HCT116 (cell line): Measurements from ENCODE around the gene CUX1. TPM values are rescaled to one million over a fixed set of nuclear protein-coding genes. Genes with fewer than 3 reads are reported as not detected.

Experiments used
- ATAC-seq: fragments of 200-7000 bp; cut with Tn5 transposase; 2 replicates; pipeline ENCODE4 v1.9.1; 2020; ENCODE audit warnings: mild to moderate bottlenecking, moderate library complexity
- BruUV-seq: library from RNA; stranded (reverse); fragments of 400-500 nt; replicated peaks from 2 replicates; lab custom pipeline; 2021; lab: Mats Ljungman, UMichigan
- CTCF ChIA-PET: fragments of 300-600 bp; sonication (Branson Sonifier 250); formaldehyde crosslinking; loops from one replicate; lab custom pipeline; 2021; ENCODE audit warnings: antibody characterized with exemption; lab: Charles Lee
- POLR2A ChIA-PET: fragments of 300-600, 350-600 bp; sonication (Branson Sonifier 250); formaldehyde crosslinking; loops from one replicate; lab custom pipeline; 2021; ENCODE audit warnings: antibody characterized with exemption; lab: Charles Lee
- RAD21 ChIA-PET, 2 experiments: fragments of 300-600 bp; sonication (Branson Sonifier 250); formaldehyde crosslinking; loops; one replicate each; lab custom pipeline; 2023; ENCODE audit warnings: low total read pairs in 2 of 2; ENCODE audit not compliant: uncharacterized antibody in 2 of 2, unreplicated experiment in 2 of 2, low non-redundant PET in 1 of 2; lab: Charles Lee
- DNase-seq: peaks from one replicate; pipeline ENCODE4 v3.0.0-alpha.2; 2010; ENCODE audit warnings: low read depth, low spot score
- H2AFZ ChIP-seq: fragments of 200-600 bp; shearing (Covaris generic), sonication (generic); 2 replicates; pipeline ENCODE4 v1.6.1; 2017; ENCODE audit warnings: low read depth, mixed run types, mixed read lengths, antibody characterized with exemption, low read length; ENCODE audit not compliant: poor library complexity, severe bottlenecking
- H3K27ac ChIP-seq: 2 replicates; pipeline ENCODE4 v1.5.1; 2012; ENCODE audit warnings: low read depth, low read length
- H3K27me3 ChIP-seq: fragments of 200-600 bp; sonication (generic); 2 replicates; pipeline ENCODE4 v1.6.1; 2016; ENCODE audit warnings: mixed run types, low read length, mixed read lengths; ENCODE audit not compliant: insufficient read depth
- H3K36me3 ChIP-seq, 2 experiments: fragments of 200-500 bp in 1 of 2; fragments of 200-600 bp in 1 of 2; sonication (Bioruptor generic) in 1 of 2; sonication (generic) in 1 of 2; 2 replicates each; pipeline versions ENCODE4 v1.5.1 to v1.6.1; 2014 to 2016; ENCODE audit warnings: low read length in 2 of 2, inconsistent platforms in 1 of 2, mixed read lengths in 1 of 2, mixed run types in 1 of 2; ENCODE audit not compliant: insufficient read depth in 2 of 2, control insufficient read depth in 1 of 2
- H3K4me1 ChIP-seq, 2 experiments: fragments of 200-600 bp in 1 of 2; sonication (generic) in 1 of 2; 2 replicates each; pipeline versions ENCODE4 v1.5.1 to v1.6.1; 2012 to 2017; ENCODE audit warnings: low read length in 2 of 2, inconsistent platforms in 1 of 2, mild to moderate bottlenecking in 1 of 2, mixed read lengths in 1 of 2, mixed run types in 1 of 2, moderate library complexity in 1 of 2; ENCODE audit not compliant: insufficient read depth in 2 of 2, control insufficient read depth in 1 of 2
- H3K4me2 ChIP-seq: fragments of 200-600 bp; sonication (generic); 2 replicates; pipeline ENCODE4 v1.6.1; 2017; ENCODE audit warnings: mixed run types, low read length, mixed read lengths
- H3K4me3 ChIP-seq, 2 experiments: fragments of 200-600 bp in 1 of 2; sonication (generic) in 1 of 2; replicated peaks in 1 of 2; 2 replicates each; pipeline ENCODE4 v1.5.1; 2011 to 2016; ENCODE audit warnings: low read length in 2 of 2, control low read depth in 1 of 2, low read depth in 1 of 2, mild to moderate bottlenecking in 1 of 2, mixed read lengths in 1 of 2, mixed run types in 1 of 2
- H3K79me2 ChIP-seq: fragments of 200-600 bp; sonication (generic); 2 replicates; pipeline ENCODE4 v1.6.1; 2017; ENCODE audit warnings: mild to moderate bottlenecking, mixed run types, low read length, moderate library complexity, mixed read lengths; ENCODE audit not compliant: insufficient read depth
- H3K9ac ChIP-seq: fragments of 200-600 bp; sonication (generic); 2 replicates; pipeline ENCODE4 v1.6.1; 2016; ENCODE audit warnings: low read length, mixed read lengths
- H3K9me2 ChIP-seq: fragments of 200-600 bp; sonication (generic), shearing (Covaris generic); 2 replicates; pipeline ENCODE4 v1.6.1; 2017; ENCODE audit warnings: mixed run types, mild to moderate bottlenecking, moderate library complexity; ENCODE audit not compliant: insufficient read depth
- H3K9me3 ChIP-seq, 2 experiments: fragments of 200-500 bp in 1 of 2; fragments of 200-600 bp in 1 of 2; sonication (Bioruptor generic) in 1 of 2; sonication (generic) in 1 of 2; 2 replicates each; pipeline ENCODE4 v1.6.1; 2014 to 2017; ENCODE audit warnings: low read length in 2 of 2, mixed read lengths in 2 of 2, inconsistent platforms in 1 of 2, low read depth in 1 of 2, mild to moderate bottlenecking in 1 of 2, mixed run types in 1 of 2, moderate library complexity in 1 of 2; ENCODE audit not compliant: control insufficient read depth in 1 of 2, insufficient read depth in 1 of 2
- H4K20me1 ChIP-seq: fragments of 200-600 bp; sonication (generic), shearing (Covaris generic); 2 replicates; pipeline ENCODE4 v1.6.1; 2017; ENCODE audit warnings: mixed run types, mild to moderate bottlenecking, moderate library complexity; ENCODE audit not compliant: insufficient read depth
- EZH2 ChIP-seq: fragments of 200-600 bp; sonication (generic); IDR thresholded peaks from 2 replicates; pipeline ENCODE4 v1.6.1; 2017; ENCODE audit warnings: antibody characterized with exemption, mixed run types
- EZH2phosphoT487 ChIP-seq: fragments of 200-600 bp; IDR thresholded peaks from 2 replicates; pipeline ENCODE4 v1.6.1; 2018; ENCODE audit warnings: antibody characterized with exemption, borderline replicate concordance
- FOSL1 ChIP-seq: IDR thresholded peaks from 2 replicates; pipeline ENCODE4 v1.6.1; 2012; ENCODE audit warnings: low read depth
- MAX ChIP-seq: IDR thresholded peaks from 2 replicates; pipeline ENCODE4 v1.6.1; 2012
- POLR2A ChIP-seq: IDR thresholded peaks from 2 replicates; pipeline ENCODE4 v1.7.0; 2011; ENCODE audit warnings: borderline replicate concordance; ENCODE audit not compliant: insufficient read depth, insufficient read length; ENCODE audit errors: extremely low read depth
- POLR2AphosphoS5 ChIP-seq: IDR thresholded peaks from 2 replicates; pipeline ENCODE4 v1.6.1; 2011; ENCODE audit warnings: mild to moderate bottlenecking, low read depth, low read length, moderate library complexity
- YY1 ChIP-seq: IDR thresholded peaks from 2 replicates; pipeline ENCODE4 v1.6.1; 2011; ENCODE audit warnings: low read length, low read depth, moderate library complexity, mild to moderate bottlenecking; ENCODE audit not compliant: insufficient replicate concordance; ENCODE audit errors: extremely low read depth
- ZFX ChIP-seq: fragments of 450-650 bp; IDR thresholded peaks from 2 replicates; pipeline ENCODE4 v1.6.1; 2017
- ZNF274 ChIP-seq: fragments of 200-500 bp; sonication (Bioruptor generic); IDR thresholded peaks from 2 replicates; pipeline ENCODE4 v1.6.1; 2014; ENCODE audit warnings: mild to moderate bottlenecking, low read depth, low read length, inconsistent platforms
- intact Hi-C: fragments of 100-400 bp; cut with micrococcal nuclease; formaldehyde crosslinking; loops from 2 replicates; pipeline ENCODE4 v1.10.0; 2022
- total RNA-seq: library from RNA; stranded (reverse); gene quantifications from one replicate; pipeline ENCODE4 v1.2.1, GENCODE V29; 2021; ENCODE audit not compliant: unreplicated experiment
- TF ChIP-seq, protein P1 (sequence below), 3 experiments: fragments of 200-600 bp in 1 of 3; sonication (generic) in 1 of 3; IDR thresholded peaks in 2 of 3; conservative IDR thresholded peaks in 1 of 3; 2 replicates each; pipeline ENCODE4 v1.5.1; 2012 to 2017; ENCODE audit warnings: low read depth in 2 of 3, low read length in 2 of 3, antibody characterized with exemption in 1 of 3, borderline replicate concordance in 1 of 3, control low read depth in 1 of 3, mild to moderate bottlenecking in 1 of 3, mixed read lengths in 1 of 3, mixed run types in 1 of 3, moderate library complexity in 1 of 3; ENCODE audit not compliant: insufficient read depth in 1 of 3

Gene CUX1
- total RNA-seq, 1 experiment from 2014 or later = 68.9 TPM

DNA sequence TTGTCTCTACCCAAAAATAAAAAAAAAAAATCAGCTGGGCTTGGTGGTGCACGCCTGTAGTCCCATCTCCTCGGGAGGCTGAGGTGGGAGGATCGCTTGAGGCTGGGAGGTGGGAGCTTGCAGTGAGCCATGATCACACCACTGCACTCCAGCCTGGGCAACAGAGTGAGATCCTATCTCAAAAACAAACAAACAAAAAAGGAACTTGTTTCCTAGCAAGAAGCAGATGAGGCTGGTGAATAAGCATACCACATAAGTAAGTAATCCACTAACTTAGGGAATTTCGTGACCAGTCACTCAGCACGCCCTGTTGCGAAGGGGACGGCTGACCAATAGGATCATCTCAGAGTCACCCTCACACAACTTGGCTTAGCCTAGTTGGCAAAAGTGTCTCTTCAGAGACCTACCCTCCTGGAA is 64.6 kb downstream of the CUX1 start:
- POLR2A ChIA-PET = interaction anchor here (1.5 kb wide), 1 partner anchor 12 kb away, joined by 9 read pairs; no protein-coding TSS in a partner anchor
- Histone ChIP-seq H3K79me2 (peaks cover 97% of the 10 kb centered on the region), H3K9me2 (no peaks in the 10 kb centered on the region), H3K4me2 (peak overlapping the region; percentile 75), H3K4me1 (peaks cover 46 to 75% of the 10 kb centered on the region in 2 experiments), H3K9ac (peak overlapping the region; percentile 71), H3K9me3 (no peaks in the 10 kb centered on the region), H3K27me3 (no peaks in the 10 kb centered on the region), H2AFZ (no peak overlapping the region), H3K27ac (peak overlapping the region; percentile 96), H4K20me1 (no peaks in the 10 kb centered on the region), H3K36me3 (no peaks in the 10 kb centered on the region), H3K4me3 (peak overlapping the region in 1 of 2 experiments; percentile 44; a peak in 2 of 4 replicates)
- BruUV-seq = no TSS peak
- CTCF ChIA-PET = interaction anchor here (1.0 kb wide), 1 partner anchor 279 kb away, joined by 3 read pairs; no protein-coding TSS in a partner anchor
- peak; percentile 29; the same call in 1 of the 2 replicates for ATAC-seq
- intact Hi-C loops = loop anchor here (2.0 kb wide), 2 partner anchors 25 to 101 kb away; no protein-coding TSS in a partner anchor
- RAD21 ChIA-PET = no interaction called here
- TF ChIP-seq, protein P1, sequence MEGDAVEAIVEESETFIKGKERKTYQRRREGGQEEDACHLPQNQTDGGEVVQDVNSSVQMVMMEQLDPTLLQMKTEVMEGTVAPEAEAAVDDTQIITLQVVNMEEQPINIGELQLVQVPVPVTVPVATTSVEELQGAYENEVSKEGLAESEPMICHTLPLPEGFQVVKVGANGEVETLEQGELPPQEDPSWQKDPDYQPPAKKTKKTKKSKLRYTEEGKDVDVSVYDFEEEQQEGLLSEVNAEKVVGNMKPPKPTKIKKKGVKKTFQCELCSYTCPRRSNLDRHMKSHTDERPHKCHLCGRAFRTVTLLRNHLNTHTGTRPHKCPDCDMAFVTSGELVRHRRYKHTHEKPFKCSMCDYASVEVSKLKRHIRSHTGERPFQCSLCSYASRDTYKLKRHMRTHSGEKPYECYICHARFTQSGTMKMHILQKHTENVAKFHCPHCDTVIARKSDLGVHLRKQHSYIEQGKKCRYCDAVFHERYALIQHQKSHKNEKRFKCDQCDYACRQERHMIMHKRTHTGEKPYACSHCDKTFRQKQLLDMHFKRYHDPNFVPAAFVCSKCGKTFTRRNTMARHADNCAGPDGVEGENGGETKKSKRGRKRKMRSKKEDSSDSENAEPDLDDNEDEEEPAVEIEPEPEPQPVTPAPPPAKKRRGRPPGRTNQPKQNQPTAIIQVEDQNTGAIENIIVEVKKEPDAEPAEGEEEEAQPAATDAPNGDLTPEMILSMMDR (IDR thresholded peaks at IDR 0.05 in 2 of 3, conservative IDR thresholded peaks at IDR 0.05 in 1 of 3; ENCODE audit: borderline replicate concordance in 1 of 3, insufficient read depth in 1 of 3, low read depth in 2 of 3, low read length in 2 of 3) = no peak
- TF ChIP-seq ZFX (no peak), YY1 (no peak), ZNF274 (no peak), FOSL1 (no peak), EZH2 (no peak), EZH2phosphoT487 (no peak), MAX (no peak), POLR2A (no peak), POLR2AphosphoS5 (no peak)
- peak; percentile 39 for DNase-seq
